ENCODE data around the gene BRMS1L.

- TF ChIP-seq, protein P1, sequence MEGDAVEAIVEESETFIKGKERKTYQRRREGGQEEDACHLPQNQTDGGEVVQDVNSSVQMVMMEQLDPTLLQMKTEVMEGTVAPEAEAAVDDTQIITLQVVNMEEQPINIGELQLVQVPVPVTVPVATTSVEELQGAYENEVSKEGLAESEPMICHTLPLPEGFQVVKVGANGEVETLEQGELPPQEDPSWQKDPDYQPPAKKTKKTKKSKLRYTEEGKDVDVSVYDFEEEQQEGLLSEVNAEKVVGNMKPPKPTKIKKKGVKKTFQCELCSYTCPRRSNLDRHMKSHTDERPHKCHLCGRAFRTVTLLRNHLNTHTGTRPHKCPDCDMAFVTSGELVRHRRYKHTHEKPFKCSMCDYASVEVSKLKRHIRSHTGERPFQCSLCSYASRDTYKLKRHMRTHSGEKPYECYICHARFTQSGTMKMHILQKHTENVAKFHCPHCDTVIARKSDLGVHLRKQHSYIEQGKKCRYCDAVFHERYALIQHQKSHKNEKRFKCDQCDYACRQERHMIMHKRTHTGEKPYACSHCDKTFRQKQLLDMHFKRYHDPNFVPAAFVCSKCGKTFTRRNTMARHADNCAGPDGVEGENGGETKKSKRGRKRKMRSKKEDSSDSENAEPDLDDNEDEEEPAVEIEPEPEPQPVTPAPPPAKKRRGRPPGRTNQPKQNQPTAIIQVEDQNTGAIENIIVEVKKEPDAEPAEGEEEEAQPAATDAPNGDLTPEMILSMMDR (IDR thresholded peaks at IDR 0.05) = no peak
- no peak for TF ChIP-seq FOSL2 (IDR thresholded peaks at IDR 0.05; ENCODE audit: borderline replicate concordance, low read depth)
- no peak for TF ChIP-seq POLR2AphosphoS5 (IDR thresholded peaks at IDR 0.05; ENCODE audit: low read depth, low read length)
- TF ChIP-seq, protein P2, sequence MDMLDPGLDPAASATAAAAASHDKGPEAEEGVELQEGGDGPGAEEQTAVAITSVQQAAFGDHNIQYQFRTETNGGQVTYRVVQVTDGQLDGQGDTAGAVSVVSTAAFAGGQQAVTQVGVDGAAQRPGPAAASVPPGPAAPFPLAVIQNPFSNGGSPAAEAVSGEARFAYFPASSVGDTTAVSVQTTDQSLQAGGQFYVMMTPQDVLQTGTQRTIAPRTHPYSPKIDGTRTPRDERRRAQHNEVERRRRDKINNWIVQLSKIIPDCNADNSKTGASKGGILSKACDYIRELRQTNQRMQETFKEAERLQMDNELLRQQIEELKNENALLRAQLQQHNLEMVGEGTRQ (IDR thresholded peaks at IDR 0.05; ENCODE audit: borderline replicate concordance, low read depth, low read length) = no peak
- no peak for TF ChIP-seq EP300 (IDR thresholded peaks at IDR 0.05; ENCODE audit: borderline replicate concordance in 1 of 2, low read depth in 1 of 2, low read length in 1 of 2)
Measured at GRCh38 chr14:35897616-35898111, 71.5 kb downstream of the BRMS1L start.

All from SK-N-SH (cell line).